Fibroblast of skin of right quadriceps (primary cell): Measurements from ENCODE around the gene SLU7.
A peak's percentile ranks its signal among the peaks of the same experiment; 100 is the strongest.

Experiments used
- DNase-seq: peaks from one replicate; pipeline ENCODE4 v3.0.0-alpha.2; 2013

The SLU7 gene

GRCh38 chr5:160363660-160364395 lies 55.1 kb downstream of the SLU7 start:
- peak; percentile 47 for DNase-seq

- peak; percentile 28 for DNase-seq
These were observed 55.7 kb downstream of the SLU7 start for GRCh38 chr5:160363211-160363610.

GRCh38 chr5:160361624-160362228 lies 57.2 kb downstream of the SLU7 start:
- no peak for DNase-seq

- no peak for DNase-seq
These were observed 58.6 kb downstream of the SLU7 start for GRCh38 chr5:160360310-160360709.

GRCh38 chr5:160359816-160360215 lies 59.1 kb downstream of the SLU7 start:
- DNase-seq = no peak

DNA sequence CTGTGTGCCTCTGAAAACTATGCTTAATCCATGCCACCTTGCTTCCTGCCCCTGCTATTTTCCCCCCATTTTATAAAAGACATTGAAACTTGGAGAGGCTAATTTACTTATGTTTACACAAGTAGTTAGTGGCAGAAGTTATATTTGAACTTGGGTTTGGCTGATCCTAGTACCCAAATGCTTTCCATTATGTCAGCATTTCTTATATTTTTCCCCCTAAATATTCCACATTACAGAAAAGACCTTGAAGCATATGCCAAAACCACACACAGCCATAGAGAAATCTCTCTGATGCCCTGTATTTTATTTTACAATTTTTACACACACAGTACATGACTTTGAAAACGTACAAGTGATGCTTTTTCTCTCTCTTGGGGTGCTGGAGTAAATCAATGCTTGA lies 59.6 kb downstream of the SLU7 start:
- no peak for DNase-seq

GRCh38 chr5:160357861-160358411 lies 60.9 kb downstream of the SLU7 start:
- DNase-seq = no peak

DNA sequence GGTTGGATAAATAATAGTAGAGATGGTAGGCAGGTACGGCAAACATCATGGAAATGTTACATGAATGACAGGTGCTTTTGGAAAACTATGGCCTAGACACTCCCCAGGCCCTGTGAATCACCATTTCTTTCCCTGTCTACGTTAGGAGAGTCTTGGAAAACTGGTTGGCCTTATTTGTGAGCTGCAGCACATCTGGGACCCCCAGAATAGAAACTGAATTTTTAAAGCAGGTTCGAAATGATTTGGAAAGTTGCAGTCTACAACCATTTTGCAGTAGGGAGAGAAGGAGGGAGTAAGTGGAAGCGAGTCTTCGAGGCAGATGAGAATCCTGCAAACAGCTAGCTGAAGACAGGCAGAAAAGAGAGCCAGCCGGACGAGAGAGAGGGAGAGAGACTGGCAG lies 61.5 kb downstream of the SLU7 start:
- no peak for DNase-seq

GRCh38 chr5:160356550-160357347 lies 62.1 kb downstream of the SLU7 start:
- no peak for DNase-seq

DNA sequence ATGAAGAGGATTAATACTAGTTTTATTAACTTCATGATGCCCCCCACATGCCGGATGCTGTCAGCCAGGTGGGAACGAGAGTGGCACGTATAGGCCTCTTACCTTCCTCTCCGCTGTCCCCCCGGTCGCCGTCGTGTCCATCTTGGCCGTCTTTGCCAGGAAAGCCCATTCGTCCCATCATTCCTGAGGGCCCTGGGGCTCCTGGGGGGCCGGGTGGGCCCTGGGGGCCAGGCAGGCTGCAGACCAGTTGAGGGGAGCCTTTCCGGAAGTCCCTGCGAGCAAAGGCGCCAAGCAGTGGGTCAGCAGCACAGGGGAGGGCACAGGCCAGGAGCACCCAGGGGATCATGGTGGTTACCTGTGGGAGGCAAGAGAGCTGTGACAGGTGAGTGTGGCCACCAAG lies 64.2 kb downstream of the SLU7 start:
- DNase-seq = no peak

DNA sequence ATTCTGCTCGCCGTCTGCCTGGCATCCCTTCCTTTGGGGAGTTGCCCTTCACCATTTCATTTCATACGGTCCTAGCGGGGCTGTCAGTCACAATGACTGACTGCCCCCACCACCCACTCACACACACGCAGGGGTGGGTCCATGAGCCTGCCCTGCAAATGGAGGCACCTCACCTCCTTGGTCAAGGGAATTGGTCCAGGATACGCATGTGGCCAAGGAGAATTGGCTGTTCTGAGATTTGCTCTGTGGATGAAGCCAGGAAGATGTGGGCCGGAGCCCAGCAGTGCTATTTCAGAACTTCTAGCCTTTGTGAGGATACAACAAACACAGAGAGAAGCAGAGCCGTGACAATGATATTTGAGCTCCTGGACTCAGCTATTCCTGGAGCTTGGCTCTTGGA lies 65.5 kb downstream of the SLU7 start:
- DNase-seq = no peak

- DNase-seq = no peak
These were observed 66.6 kb downstream of the SLU7 start for GRCh38 chr5:160352308-160352707.
